Measurements from ENCODE around the gene GPR21. TPM values are rescaled to one million over a fixed set of nuclear protein-coding genes. Genes with fewer than 3 reads are reported as not detected.

Gene GPR21
- total and polyA plus RNA-seq, 2 of the 13 experiments (the other 11 are each of a cell fraction or from before 2014, with no cell fraction given), result 0.29 to 0.32 TPM

- TF ChIP-seq BCL3 (CRISPR knock-in tag; IDR thresholded peaks at IDR 0.05) (no peak), FOXO1 (CRISPR knock-in tag; IDR thresholded peaks at IDR 0.05) (no peak), ZNF318 (CRISPR knock-in tag; IDR thresholded peaks at IDR 0.05) (no peak), MED13 (CRISPR knock-in tag; IDR thresholded peaks at IDR 0.05) (no peak)
Measured at GRCh38 chr9:123062351-123063176, 29.1 kb downstream of the GPR21 start (continued).
